PC-3 (cell line): ENCODE data around the gene STAB2. TPM values are rescaled to one million over a fixed set of nuclear protein-coding genes. Genes with fewer than 3 reads are reported as not detected.

Experiments
- ATAC-seq: fragments of 200-7000 bp; cut with Tn5 transposase; 2 replicates; pipeline ENCODE4 v1.9.1; 2020; ENCODE audit warnings: mild to moderate bottlenecking, moderate library complexity
- BruUV-seq: library from RNA; stranded (reverse); fragments of 400-500 nt; replicated peaks from 2 replicates; lab custom pipeline; 2021; lab: Mats Ljungman, UMichigan
- CTCF ChIA-PET: fragments of 300-600 bp; sonication (Branson Sonifier 250); formaldehyde crosslinking; loops from one replicate; lab custom pipeline; 2022; ENCODE audit warnings: antibody characterized with exemption; lab: Charles Lee
- POLR2A ChIA-PET: fragments of 300-600 bp; sonication (Branson Sonifier 250); formaldehyde crosslinking; loops from one replicate; lab custom pipeline; 2022; ENCODE audit warnings: antibody characterized with exemption; ENCODE audit not compliant: unreplicated experiment; lab: Charles Lee
- DNase-seq: peaks from one replicate; pipeline ENCODE4 v3.0.0-alpha.2; 2015
- H2AFZ ChIP-seq: fragments of 300-600 bp; sonication (generic); 2 replicates; pipeline ENCODE4 v1.6.0; 2016; ENCODE audit warnings: antibody characterized with exemption, low read length
- H3F3A ChIP-seq: fragments of 300-600 bp; sonication (generic); one replicate; pipeline ENCODE4 v1.6.0; 2017; ENCODE audit warnings: antibody characterized with exemption, low read length, control low read depth, mild to moderate bottlenecking; ENCODE audit not compliant: unreplicated experiment
- H3K27ac ChIP-seq: fragments of 300-600 bp; sonication (generic); 2 replicates; pipeline ENCODE4 v1.5.1; 2016; ENCODE audit warnings: mild to moderate bottlenecking, low read length
- H3K27me3 ChIP-seq: fragments of 300-600 bp; sonication (generic); 2 replicates; pipeline ENCODE4 v1.6.1; 2016; ENCODE audit warnings: low read length, mixed read lengths
- H3K36me3 ChIP-seq: fragments of 300-600 bp; sonication (generic); 2 replicates; pipeline ENCODE4 v1.6.1; 2016; ENCODE audit warnings: low read depth, mixed run types, low read length, mixed read lengths
- H3K4me1 ChIP-seq: fragments of 300-600 bp; sonication (generic); 2 replicates; pipeline ENCODE4 v1.5.1; 2016; ENCODE audit warnings: low read length; ENCODE audit not compliant: insufficient read depth
- H3K4me2 ChIP-seq: fragments of 300-600 bp; sonication (generic); 2 replicates; pipeline ENCODE4 v1.6.0; 2016; ENCODE audit warnings: low read length
- H3K4me3 ChIP-seq: fragments of 300-600 bp; sonication (generic); 2 replicates; pipeline ENCODE4 v1.5.1; 2016; ENCODE audit warnings: mild to moderate bottlenecking, low read length, mixed read lengths
- H3K79me2 ChIP-seq: fragments of 300-600 bp; sonication (generic); 2 replicates; pipeline ENCODE4 v1.6.1; 2017; ENCODE audit warnings: low read length, mixed read lengths
- H3K9ac ChIP-seq: fragments of 300-600 bp; sonication (generic); 2 replicates; pipeline ENCODE4 v1.6.0; 2016; ENCODE audit warnings: mild to moderate bottlenecking, low read length
- H3K9me2 ChIP-seq: fragments of 300-600 bp; sonication (generic); replicated peaks from 2 replicates; pipeline ENCODE4 v1.6.1; 2016; ENCODE audit warnings: mixed run types, low read length, mixed read lengths
- H3K9me3 ChIP-seq: fragments of 300-600 bp; sonication (generic); 2 replicates; pipeline ENCODE4 v1.6.1; 2016; ENCODE audit warnings: low read length, mixed read lengths
- H4K20me1 ChIP-seq: fragments of 300-600 bp; sonication (generic); 2 replicates; pipeline ENCODE4 v1.6.1; 2016; ENCODE audit warnings: low read length, mixed read lengths
- EZH2 ChIP-seq: fragments of 300-600 bp; sonication (generic); IDR thresholded peaks from one replicate; pipeline ENCODE4 v1.6.1; 2017; ENCODE audit warnings: antibody characterized with exemption, mild to moderate bottlenecking, low read length; ENCODE audit not compliant: unreplicated experiment
- EZH2phosphoT487 ChIP-seq: fragments of 300-600 bp; sonication (generic); IDR thresholded peaks from 2 replicates; pipeline ENCODE4 v1.6.1; 2018; ENCODE audit warnings: mild to moderate bottlenecking, antibody characterized with exemption, low read length, borderline replicate concordance
- intact Hi-C: fragments of 100-400 bp; cut with micrococcal nuclease; formaldehyde crosslinking; loops from 2 replicates; pipeline ENCODE4 v1.9.0; 2023
- total RNA-seq: library from RNA; depleted of rRNA; stranded (reverse); fragments of >200 nt; gene quantifications from 2 replicates; pipeline ENCODE4 v1.2.3, GENCODE V29; 2014
- TF ChIP-seq, protein P1 (sequence below): fragments of 300-600 bp; sonication (generic); conservative IDR thresholded peaks from 2 replicates; pipeline ENCODE4 v1.5.1; 2017; ENCODE audit warnings: antibody characterized with exemption, low read depth, mild to moderate bottlenecking, low read length

The STAB2 gene
- total RNA-seq, 1 experiment from 2014 or later: not detected

DNA sequence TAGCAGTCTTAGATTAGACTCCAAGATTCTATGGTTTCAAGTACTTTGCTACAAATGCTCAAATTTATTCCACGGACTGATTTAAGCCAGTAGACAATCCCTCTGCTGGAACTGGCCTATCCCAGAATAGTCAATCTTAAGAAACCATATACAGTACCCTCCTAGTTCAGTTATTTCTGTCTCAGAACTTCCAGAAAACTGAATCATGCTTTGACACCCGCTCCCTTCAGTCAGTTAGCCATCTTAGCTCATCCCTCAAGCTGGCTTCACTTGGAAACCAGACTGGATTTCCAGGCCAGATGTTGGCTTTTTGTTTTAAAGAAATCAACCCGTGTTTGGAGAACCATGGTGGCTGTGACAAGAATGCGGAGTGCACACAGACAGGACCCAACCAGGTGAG, 128.4 kb downstream of the STAB2 start:
- Histone ChIP-seq H3K27me3 (peaks cover 62% of the 10 kb centered on the region), H3F3A (no peaks in the 10 kb centered on the region), H3K36me3 (no peaks in the 10 kb centered on the region), H3K79me2 (no peaks in the 10 kb centered on the region), H3K4me2 (no peak overlapping the region), H2AFZ (no peak overlapping the region), H3K9me2 (no peaks in the 10 kb centered on the region), H3K4me1 (no peaks in the 10 kb centered on the region), H3K9me3 (no peaks in the 10 kb centered on the region), H4K20me1 (no peaks in the 10 kb centered on the region), H3K4me3 (no peak overlapping the region), H3K9ac (no peak overlapping the region), H3K27ac (no peak overlapping the region)
- intact Hi-C loops: no loop called here
- ChIA-PET CTCF (no interaction called here), POLR2A (no interaction called here)
- ATAC-seq: no peak
- TF ChIP-seq EZH2 (no peak), EZH2phosphoT487 (no peak)
- TF ChIP-seq, protein P1, sequence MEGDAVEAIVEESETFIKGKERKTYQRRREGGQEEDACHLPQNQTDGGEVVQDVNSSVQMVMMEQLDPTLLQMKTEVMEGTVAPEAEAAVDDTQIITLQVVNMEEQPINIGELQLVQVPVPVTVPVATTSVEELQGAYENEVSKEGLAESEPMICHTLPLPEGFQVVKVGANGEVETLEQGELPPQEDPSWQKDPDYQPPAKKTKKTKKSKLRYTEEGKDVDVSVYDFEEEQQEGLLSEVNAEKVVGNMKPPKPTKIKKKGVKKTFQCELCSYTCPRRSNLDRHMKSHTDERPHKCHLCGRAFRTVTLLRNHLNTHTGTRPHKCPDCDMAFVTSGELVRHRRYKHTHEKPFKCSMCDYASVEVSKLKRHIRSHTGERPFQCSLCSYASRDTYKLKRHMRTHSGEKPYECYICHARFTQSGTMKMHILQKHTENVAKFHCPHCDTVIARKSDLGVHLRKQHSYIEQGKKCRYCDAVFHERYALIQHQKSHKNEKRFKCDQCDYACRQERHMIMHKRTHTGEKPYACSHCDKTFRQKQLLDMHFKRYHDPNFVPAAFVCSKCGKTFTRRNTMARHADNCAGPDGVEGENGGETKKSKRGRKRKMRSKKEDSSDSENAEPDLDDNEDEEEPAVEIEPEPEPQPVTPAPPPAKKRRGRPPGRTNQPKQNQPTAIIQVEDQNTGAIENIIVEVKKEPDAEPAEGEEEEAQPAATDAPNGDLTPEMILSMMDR: no peak
- no peak for DNase-seq
- no TSS peak for BruUV-seq

DNA sequence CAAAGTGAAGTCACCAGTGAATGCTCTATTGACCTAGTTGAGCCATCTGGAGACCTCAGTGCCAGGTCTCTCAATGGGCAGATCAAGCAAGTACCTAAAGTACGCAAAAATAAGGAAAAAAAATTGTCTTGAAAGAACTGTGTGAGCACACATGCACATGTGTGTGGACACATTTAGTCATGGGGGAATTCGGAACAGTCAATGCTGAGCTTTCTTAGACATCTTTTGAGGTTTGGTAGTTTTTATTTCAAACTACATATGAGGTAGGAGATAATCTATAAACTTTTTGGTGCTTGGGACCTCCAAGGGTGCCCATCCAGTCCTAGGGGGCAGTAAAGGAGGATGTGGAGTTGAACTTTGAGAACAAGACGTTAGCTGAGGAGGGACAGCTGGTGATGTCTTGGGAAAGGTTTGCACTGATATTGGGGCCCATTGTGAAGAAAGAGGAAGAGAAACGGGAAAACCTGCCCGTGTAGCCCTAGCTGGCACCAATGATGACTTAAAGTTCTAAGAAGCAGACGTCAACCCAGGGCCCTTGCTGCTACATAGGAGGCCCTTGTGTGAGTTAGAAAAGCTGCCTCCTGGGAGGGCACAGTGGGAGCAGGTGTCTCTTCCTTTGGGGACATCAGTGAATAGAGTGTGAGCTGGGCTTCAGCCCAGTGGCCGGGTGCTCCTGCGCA, 129.6 kb downstream of the STAB2 start:
- Histone ChIP-seq H3F3A (no peaks in the 10 kb centered on the region), H2AFZ (no peak overlapping the region), H3K27ac (no peak overlapping the region), H3K9me2 (no peaks in the 10 kb centered on the region), H3K4me3 (no peak overlapping the region), H3K4me2 (no peak overlapping the region), H3K79me2 (no peaks in the 10 kb centered on the region), H3K9ac (no peak overlapping the region), H3K9me3 (no peaks in the 10 kb centered on the region), H4K20me1 (no peaks in the 10 kb centered on the region), H3K36me3 (no peaks in the 10 kb centered on the region), H3K4me1 (no peaks in the 10 kb centered on the region), H3K27me3 (peaks cover 58% of the 10 kb centered on the region)
- TF ChIP-seq EZH2 (no peak), EZH2phosphoT487 (no peak)
- TF ChIP-seq, protein P1: no peak
- no peak for ATAC-seq
- ChIA-PET CTCF (no interaction called here), POLR2A (no interaction called here)
- DNase-seq: no peak
- BruUV-seq: no TSS peak
- intact Hi-C loops: no loop called here

DNA sequence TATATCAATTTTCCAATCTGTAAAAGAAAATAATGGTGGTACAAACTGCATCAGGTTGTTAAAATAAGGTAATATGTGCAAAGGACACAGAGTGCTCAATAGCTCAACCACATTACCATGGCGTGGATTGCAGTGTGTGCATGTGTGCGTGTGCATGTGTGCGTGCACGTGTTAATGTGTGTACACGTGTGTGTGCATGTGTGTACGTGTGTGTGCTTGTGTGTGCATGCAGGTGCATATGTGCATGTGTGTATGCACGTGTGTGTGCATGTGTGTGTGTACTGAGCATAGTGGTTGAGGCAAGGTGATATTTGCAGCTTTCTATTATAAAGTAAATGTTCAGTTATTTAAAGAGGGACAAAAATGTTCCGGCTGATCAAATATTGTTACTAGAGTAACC, 138.3 kb downstream of the STAB2 start:
- H3F3A ChIP-seq: no peaks in the 10 kb centered on the region
- no peak overlapping the region for H3K4me3 ChIP-seq
- H3K9ac ChIP-seq: no peak overlapping the region
- ChIA-PET POLR2A (no interaction called here), CTCF (no interaction called here)
- H4K20me1 ChIP-seq: no peaks in the 10 kb centered on the region
- no peaks in the 10 kb centered on the region for H3K36me3 ChIP-seq
- TF ChIP-seq, protein P1: no peak
- TF ChIP-seq EZH2phosphoT487 (no peak), EZH2 (no peak)
- no peaks in the 10 kb centered on the region for H3K4me1 ChIP-seq
- no peaks in the 10 kb centered on the region for H3K79me2 ChIP-seq
- intact Hi-C loops: no loop called here
- no peak overlapping the region for H3K4me2 ChIP-seq
- DNase-seq (no peak), ATAC-seq (no peak)
- no TSS peak for BruUV-seq
- H2AFZ ChIP-seq: no peak overlapping the region
- no peaks in the 10 kb centered on the region for H3K9me3 ChIP-seq
- H3K27ac ChIP-seq: no peak overlapping the region
- peaks cover 47% of the 10 kb centered on the region for H3K27me3 ChIP-seq
- no peaks in the 10 kb centered on the region for H3K9me2 ChIP-seq
